Body of pancreas (tissue), 4 donors: ENCODE results near the gene CES3.

Experiments used
- CTCF ChIP-seq, 7 experiments: fragments of 450-650 bp in 4 of 7; fragments of 200-600 bp in 3 of 7; sonication (generic) in 3 of 7; IDR thresholded peaks; one replicate each; pipeline ENCODE4 v1.5.1; 2016 to 2019; ENCODE audit warnings: antibody characterized with exemption in 7 of 7
- POLR2A ChIP-seq, 3 donors: fragments of 450-650 bp; IDR thresholded peaks; one replicate each; pipeline ENCODE4 v1.6.1; 2016; ENCODE audit warnings: antibody characterized with exemption in 3 of 3, mild to moderate bottlenecking in 2 of 3

- TF ChIP-seq POLR2A (IDR thresholded peaks at IDR 0.05) = no peak
- no peak for TF ChIP-seq CTCF (IDR thresholded peaks at IDR 0.05)
Measured at GRCh38 chr16:66976746-66977145, 15.7 kb downstream of the CES3 start.
